GM19099 (cell line): Measurements from ENCODE around the gene SOX8.

Experiments used
- POLR2A ChIP-seq: IDR thresholded peaks from 3 replicates; pipeline ENCODE4 v1.6.1; 2011; ENCODE audit warnings: low read depth; ENCODE audit not compliant: insufficient read length; ENCODE audit errors: extremely low read depth

SOX8 gene

GRCh38 chr16:1033128-1033679 is 51.6 kb downstream of the SOX8 start:
- no peak for TF ChIP-seq POLR2A

- no peak for TF ChIP-seq POLR2A
Measured at GRCh38 chr16:1034230-1035065, 52.9 kb downstream of the SOX8 start.

GRCh38 chr16:1035066-1035415 is 53.5 kb downstream of the SOX8 start:
- no peak for TF ChIP-seq POLR2A

- TF ChIP-seq POLR2A = no peak
Measured at GRCh38 chr16:1036166-1036565, 54.6 kb downstream of the SOX8 start.
